Lung (tissue), 12 donors: Measurements from ENCODE around the gene AGAP1. TPM values are rescaled to one million over a fixed set of nuclear protein-coding genes. Genes with fewer than 3 reads are reported as not detected.

Source experiments
- ATAC-seq: fragments of 200-7000 bp; cut with Tn5 transposase; one replicate; pipeline ENCODE4 v1.9.1; 2020; ENCODE audit warnings: moderate number of reproducible peaks; ENCODE audit not compliant: insufficient read depth, low FRiP score
- DNase-seq, 3 donors: peaks; one replicate each; pipeline ENCODE4 v3.0.0-alpha.2; 2013 to 2017
- H3K27ac ChIP-seq, 2 donors: one replicate each; pipeline ENCODE4 v1.5.1; 2013; ENCODE audit warnings: mild to moderate bottlenecking in 2 of 2, moderate library complexity in 2 of 2, control low read depth in 1 of 2, inconsistent platforms in 1 of 2, low read depth in 1 of 2, low read length in 1 of 2
- H3K27me3 ChIP-seq, 3 donors: one replicate each; pipeline ENCODE4 v1.5.1; 2013; ENCODE audit warnings: low read length in 2 of 3; ENCODE audit not compliant: control insufficient read depth in 3 of 3, insufficient read depth in 3 of 3
- H3K36me3 ChIP-seq, 4 donors: one replicate each; pipeline ENCODE4 v1.5.1; 2013; ENCODE audit warnings: low read length in 4 of 4, mild to moderate bottlenecking in 1 of 4, moderate library complexity in 1 of 4; ENCODE audit not compliant: control insufficient read depth in 4 of 4, insufficient read depth in 4 of 4
- H3K4me1 ChIP-seq, 5 donors: one replicate each; pipeline ENCODE4 v1.5.1; 2013; ENCODE audit warnings: low read length in 5 of 5, mild to moderate bottlenecking in 2 of 5, moderate library complexity in 1 of 5; ENCODE audit not compliant: control insufficient read depth in 5 of 5, insufficient read depth in 5 of 5
- H3K4me3 ChIP-seq: one replicate; pipeline ENCODE4 v1.5.1; 2013; ENCODE audit warnings: mild to moderate bottlenecking, control low read depth, moderate library complexity
- H3K9ac ChIP-seq, 2 donors: one replicate each; pipeline ENCODE4 v1.5.1; 2013; ENCODE audit warnings: low read length in 2 of 2, control low read depth in 1 of 2; ENCODE audit not compliant: insufficient read depth in 1 of 2
- H3K9me3 ChIP-seq, 4 donors: one replicate each; pipeline ENCODE4 v1.5.1; 2013; ENCODE audit warnings: low read length in 3 of 4, mild to moderate bottlenecking in 1 of 4, moderate library complexity in 1 of 4; ENCODE audit not compliant: control insufficient read depth in 4 of 4, insufficient read depth in 3 of 4
- WGBS, 2 donors: extraction: QIAGEN DNeasy Blood & Tissue Kit; methylation state at CpG; one replicate each; pipeline ENCODE4 v1.1.7; 2013; 5-methylcytosine and 5-hydroxymethylcytosine counted together
- polyA plus RNA-seq, 2 donors: library from polyadenylated mRNA; stranded (reverse); fragments of 200-250 nt; gene quantifications; one replicate each; pipeline ENCODE4 v1.2.1, GENCODE V29; 2013
- total RNA-seq, 2 donors: library from RNA; depleted of rRNA in 1 of 2; stranded (reverse); fragments of >200 nt in 1 of 2; gene quantifications; one replicate each; pipeline ENCODE4 v1.2.1, GENCODE V29; 2014 to 2021
- TF ChIP-seq, protein P1 (sequence below): IDR thresholded peaks from 2 replicates; pipeline ENCODE4 v1.5.1; 2012; ENCODE audit warnings: mild to moderate bottlenecking; ENCODE audit errors: control extremely low read depth, extremely low read depth
- donor health status: control.
- donor health status: control.
- donor health status: Bipolar disorder and iron deficiency.
- donor health status: healthy.
- donor health status: DM: yes; HTN: yes; CAD: no.

Gene AGAP1
- total and polyA plus RNA-seq, 4 donors: 6.6 to 39.4 (median 20.2) TPM

DNA sequence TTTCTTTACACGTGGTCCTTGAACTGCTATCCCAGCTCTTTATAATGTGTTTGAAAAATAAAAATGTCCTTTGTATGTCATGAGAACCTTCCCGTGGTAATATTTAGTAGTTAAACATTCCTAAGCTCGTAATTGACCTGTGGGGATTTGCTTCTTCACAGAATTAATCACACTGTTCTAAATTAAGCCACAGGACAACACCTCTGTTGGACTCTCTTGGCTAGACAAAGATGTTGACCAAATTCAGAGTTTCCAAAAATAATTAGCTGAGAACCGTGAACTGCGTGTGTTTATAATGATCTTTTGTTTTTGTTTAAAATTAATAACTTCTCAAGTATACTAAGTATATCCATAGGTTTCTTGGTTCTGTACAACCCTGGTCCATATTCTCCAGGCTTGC lies 528.3 kb downstream of the AGAP1 start:
- TF ChIP-seq, protein P1, sequence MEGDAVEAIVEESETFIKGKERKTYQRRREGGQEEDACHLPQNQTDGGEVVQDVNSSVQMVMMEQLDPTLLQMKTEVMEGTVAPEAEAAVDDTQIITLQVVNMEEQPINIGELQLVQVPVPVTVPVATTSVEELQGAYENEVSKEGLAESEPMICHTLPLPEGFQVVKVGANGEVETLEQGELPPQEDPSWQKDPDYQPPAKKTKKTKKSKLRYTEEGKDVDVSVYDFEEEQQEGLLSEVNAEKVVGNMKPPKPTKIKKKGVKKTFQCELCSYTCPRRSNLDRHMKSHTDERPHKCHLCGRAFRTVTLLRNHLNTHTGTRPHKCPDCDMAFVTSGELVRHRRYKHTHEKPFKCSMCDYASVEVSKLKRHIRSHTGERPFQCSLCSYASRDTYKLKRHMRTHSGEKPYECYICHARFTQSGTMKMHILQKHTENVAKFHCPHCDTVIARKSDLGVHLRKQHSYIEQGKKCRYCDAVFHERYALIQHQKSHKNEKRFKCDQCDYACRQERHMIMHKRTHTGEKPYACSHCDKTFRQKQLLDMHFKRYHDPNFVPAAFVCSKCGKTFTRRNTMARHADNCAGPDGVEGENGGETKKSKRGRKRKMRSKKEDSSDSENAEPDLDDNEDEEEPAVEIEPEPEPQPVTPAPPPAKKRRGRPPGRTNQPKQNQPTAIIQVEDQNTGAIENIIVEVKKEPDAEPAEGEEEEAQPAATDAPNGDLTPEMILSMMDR: no peak
- H3K27me3 ChIP-seq: no peaks in the 10 kb centered on the region
- no peak for DNase-seq
- H3K9me3 ChIP-seq: peaks cover 0 to 2% (median 0%) of the 10 kb centered on the region in 4 donors
- 84 to 92% methylated on average over 5 of the region's 5 CpGs for WGBS, 2 donors
- no peak overlapping the region for H3K9ac ChIP-seq
- H3K4me3 ChIP-seq: no peak overlapping the region
- ATAC-seq: no peak
- peaks cover 0 to 4% (median 2%) of the 10 kb centered on the region in 5 donors for H3K4me1 ChIP-seq
- no peak overlapping the region for H3K27ac ChIP-seq
- H3K36me3 ChIP-seq: peaks cover 0 to 2% (median 0%) of the 10 kb centered on the region in 4 donors

DNA sequence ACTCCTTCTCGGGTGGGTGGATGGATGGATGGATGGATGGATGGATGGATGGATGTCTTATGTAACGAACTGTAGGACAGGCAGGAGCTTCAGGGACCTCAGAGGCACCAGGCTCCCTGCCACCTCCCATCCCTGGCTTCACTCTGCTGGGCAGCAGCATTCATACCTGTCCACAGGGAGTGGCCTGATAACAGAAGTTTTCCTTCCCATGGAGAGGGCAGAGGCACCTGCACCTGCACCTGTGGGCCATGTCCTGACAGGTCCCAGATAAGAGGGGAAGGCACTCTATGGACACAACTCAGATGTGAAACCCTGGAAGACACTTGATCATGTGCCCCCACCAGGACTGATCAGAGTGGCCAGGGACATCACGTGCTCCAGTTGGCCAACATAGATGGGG lies 532.0 kb downstream of the AGAP1 start:
- H3K9me3 ChIP-seq: peaks cover 0 to 2% (median 0%) of the 10 kb centered on the region in 4 donors
- no peak for ATAC-seq
- WGBS, 2 donors: 89 to 93% methylated on average over 3 of the region's 3 CpGs
- H3K4me3 ChIP-seq: no peak overlapping the region
- no peak overlapping the region for H3K27ac ChIP-seq
- no peaks in the 10 kb centered on the region for H3K27me3 ChIP-seq
- TF ChIP-seq, protein P1: no peak
- no peak for DNase-seq
- peaks cover 0 to 7% (median 4%) of the 10 kb centered on the region in 5 donors for H3K4me1 ChIP-seq
- no peaks in the 10 kb centered on the region for H3K36me3 ChIP-seq
- H3K9ac ChIP-seq: no peak overlapping the region

DNA sequence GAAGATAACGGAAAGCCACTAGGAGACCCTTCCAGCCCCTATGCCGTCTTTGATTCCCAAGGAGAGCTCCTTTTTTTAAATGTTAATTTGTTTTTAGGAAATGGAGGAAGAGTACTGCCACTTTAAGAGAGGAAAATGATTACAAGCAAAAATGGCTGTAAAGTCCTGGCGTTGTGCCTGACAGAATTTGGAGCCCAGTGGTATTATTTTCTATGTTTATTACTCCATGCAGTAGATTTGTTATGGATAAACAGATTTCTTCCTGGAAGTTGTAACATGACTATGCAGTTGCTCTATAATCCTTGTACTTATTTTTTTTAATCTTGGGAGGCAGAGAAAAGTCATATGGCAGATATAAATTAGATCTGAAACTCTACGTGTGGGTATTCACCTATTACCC lies 533.0 kb downstream of the AGAP1 start:
- peak; percentile 85 to 97 (median 94) for DNase-seq
- TF ChIP-seq, protein P1: no peak
- Histone ChIP-seq H3K9ac (no peak overlapping the region), H3K4me3 (no peak overlapping the region), H3K27ac (no peak overlapping the region), H3K36me3 (no peaks in the 10 kb centered on the region), H3K4me1 (peaks cover 0 to 7% (median 4%) of the 10 kb centered on the region in 5 donors), H3K27me3 (no peaks in the 10 kb centered on the region), H3K9me3 (peaks cover 0 to 2% (median 0%) of the 10 kb centered on the region in 4 donors)
- no peak for ATAC-seq
- 67 to 70% methylated on average over 4 of the region's 4 CpGs for WGBS, 2 donors

DNA sequence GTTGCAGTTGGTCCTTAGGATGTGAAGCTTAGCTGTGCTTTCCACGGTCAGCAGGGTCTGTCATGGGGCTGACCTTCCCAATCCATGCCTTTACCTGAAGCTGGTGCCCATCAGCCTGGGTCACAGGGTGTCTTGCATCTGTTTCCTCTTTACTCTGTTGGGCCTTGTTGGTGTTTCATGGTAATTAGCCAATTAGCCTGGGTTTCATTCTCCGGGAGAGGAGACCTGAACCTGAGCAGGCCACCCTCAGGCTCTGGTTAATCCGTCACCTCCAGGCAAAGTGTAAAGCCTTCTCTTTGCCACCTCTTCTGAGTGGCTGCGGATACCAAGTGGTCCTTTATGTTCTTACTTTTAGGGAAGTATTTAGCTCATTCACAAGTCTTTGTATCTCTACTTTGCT lies 534.2 kb downstream of the AGAP1 start:
- no peak overlapping the region for H3K27ac ChIP-seq
- no peak overlapping the region for H3K4me3 ChIP-seq
- WGBS, 2 donors: 90 to 92% methylated on average over 4 of the region's 4 CpGs
- TF ChIP-seq, protein P1: no peak
- peaks cover 0 to 2% (median 0%) of the 10 kb centered on the region in 4 donors for H3K9me3 ChIP-seq
- no peaks in the 10 kb centered on the region for H3K27me3 ChIP-seq
- no peak overlapping the region for H3K9ac ChIP-seq
- ATAC-seq (no peak), DNase-seq (no peak)
- H3K36me3 ChIP-seq: no peaks in the 10 kb centered on the region
- peaks cover 0 to 7% (median 4%) of the 10 kb centered on the region in 5 donors for H3K4me1 ChIP-seq
